Measurements from ENCODE around the gene CHST6.
"Not testable (repeated sequence)": the region's sequence is repeated elsewhere in the genome, so short reads cannot be mapped to it uniquely, and the experiment has no call there.

The CHST6 gene

DNA sequence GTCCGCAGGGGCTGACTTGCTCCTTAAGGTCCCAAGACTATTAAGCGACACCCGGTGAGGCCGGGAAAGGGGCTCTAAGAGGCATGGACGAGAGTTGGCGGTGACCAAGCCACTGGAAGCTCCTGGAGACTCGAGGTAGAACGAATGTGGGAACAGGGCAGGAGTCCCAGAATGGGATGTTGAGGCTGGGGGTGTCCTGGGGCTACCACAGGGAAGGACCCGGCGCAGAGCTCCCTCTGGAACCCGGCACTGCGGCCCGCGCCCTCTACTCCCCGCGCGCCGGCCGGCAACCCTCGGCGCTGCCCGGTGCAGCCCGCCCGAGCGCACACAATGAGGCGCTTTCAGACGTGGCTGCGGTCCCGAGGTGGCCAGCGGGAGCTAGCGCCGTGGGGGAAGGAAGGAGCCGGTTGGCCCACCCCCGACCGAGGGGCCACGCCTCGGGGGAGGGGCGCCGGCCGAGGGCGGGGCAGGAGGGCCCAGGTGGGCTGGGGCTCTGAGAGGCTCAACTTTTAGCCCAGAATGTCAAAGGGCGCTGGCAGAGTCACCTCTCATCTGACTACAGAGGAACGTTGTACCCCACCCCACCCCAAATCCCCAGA, at the start of gene CHST6:
Gene CHST6 (minus strand): TSS at position 366 of the 599 bp plus-strand sequence. CDS start 15,613 bp downstream, outside the sequence.
- peak within 1 kb of the TSS; percentile 14 for H3K4me3 ChIP-seq (ENCODE audit: low read length)
- no peak for DNase-seq (ENCODE audit: low read depth)
- TF ChIP-seq, protein P1, sequence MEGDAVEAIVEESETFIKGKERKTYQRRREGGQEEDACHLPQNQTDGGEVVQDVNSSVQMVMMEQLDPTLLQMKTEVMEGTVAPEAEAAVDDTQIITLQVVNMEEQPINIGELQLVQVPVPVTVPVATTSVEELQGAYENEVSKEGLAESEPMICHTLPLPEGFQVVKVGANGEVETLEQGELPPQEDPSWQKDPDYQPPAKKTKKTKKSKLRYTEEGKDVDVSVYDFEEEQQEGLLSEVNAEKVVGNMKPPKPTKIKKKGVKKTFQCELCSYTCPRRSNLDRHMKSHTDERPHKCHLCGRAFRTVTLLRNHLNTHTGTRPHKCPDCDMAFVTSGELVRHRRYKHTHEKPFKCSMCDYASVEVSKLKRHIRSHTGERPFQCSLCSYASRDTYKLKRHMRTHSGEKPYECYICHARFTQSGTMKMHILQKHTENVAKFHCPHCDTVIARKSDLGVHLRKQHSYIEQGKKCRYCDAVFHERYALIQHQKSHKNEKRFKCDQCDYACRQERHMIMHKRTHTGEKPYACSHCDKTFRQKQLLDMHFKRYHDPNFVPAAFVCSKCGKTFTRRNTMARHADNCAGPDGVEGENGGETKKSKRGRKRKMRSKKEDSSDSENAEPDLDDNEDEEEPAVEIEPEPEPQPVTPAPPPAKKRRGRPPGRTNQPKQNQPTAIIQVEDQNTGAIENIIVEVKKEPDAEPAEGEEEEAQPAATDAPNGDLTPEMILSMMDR (IDR thresholded peaks at IDR 0.05; ENCODE audit: insufficient read depth, low read depth, low read length, missing control alignments): no peak

DNA sequence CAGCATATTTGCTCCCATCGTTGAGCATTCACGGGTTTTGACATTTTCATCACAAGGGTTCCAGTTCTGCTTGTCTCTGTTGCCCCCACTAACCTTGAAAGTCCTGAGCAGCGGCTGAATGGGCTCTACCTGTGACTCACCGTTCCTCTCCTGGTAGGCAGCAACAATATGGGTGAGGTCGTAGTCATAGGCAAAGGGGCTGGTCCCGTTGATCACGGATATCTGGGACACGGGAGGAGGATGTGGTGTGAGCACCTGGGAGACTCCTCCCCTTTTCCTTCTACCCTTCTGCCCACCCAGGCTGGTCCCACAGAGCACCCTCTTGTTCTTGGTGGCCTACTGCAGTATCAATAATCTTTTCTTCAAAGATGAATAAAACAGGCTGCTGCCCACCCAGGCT, 47.2 kb upstream of the CHST6 start:
- not testable (repeated sequence) for H3K4me3 ChIP-seq (ENCODE audit: low read length); DNase-seq (ENCODE audit: low read depth)

DNA sequence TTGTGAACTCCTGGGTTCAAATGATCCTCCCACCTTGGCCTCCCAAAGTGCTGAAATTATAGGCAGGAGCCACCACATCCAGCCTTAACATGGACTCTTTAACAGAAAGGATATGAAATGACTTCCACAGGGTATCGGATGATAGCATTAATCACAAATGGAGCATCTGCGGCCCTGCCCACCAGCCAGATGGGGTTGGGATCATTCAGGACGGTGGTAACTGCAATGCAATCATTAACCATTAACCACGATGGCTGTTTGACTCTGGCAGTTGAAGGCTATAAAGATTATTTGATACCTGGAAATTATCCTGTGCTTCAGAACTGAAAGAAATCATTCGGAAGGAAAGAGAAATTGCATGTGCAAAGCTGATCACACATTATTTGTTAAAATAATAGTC, 46.0 kb upstream of the CHST6 start:
- TF ChIP-seq, protein P1 (IDR thresholded peaks at IDR 0.05; ENCODE audit: insufficient read depth, low read depth, low read length, missing control alignments): no peak
- no peak overlapping the region for H3K4me3 ChIP-seq (ENCODE audit: low read length)
- no peak for DNase-seq (ENCODE audit: low read depth)

DNA sequence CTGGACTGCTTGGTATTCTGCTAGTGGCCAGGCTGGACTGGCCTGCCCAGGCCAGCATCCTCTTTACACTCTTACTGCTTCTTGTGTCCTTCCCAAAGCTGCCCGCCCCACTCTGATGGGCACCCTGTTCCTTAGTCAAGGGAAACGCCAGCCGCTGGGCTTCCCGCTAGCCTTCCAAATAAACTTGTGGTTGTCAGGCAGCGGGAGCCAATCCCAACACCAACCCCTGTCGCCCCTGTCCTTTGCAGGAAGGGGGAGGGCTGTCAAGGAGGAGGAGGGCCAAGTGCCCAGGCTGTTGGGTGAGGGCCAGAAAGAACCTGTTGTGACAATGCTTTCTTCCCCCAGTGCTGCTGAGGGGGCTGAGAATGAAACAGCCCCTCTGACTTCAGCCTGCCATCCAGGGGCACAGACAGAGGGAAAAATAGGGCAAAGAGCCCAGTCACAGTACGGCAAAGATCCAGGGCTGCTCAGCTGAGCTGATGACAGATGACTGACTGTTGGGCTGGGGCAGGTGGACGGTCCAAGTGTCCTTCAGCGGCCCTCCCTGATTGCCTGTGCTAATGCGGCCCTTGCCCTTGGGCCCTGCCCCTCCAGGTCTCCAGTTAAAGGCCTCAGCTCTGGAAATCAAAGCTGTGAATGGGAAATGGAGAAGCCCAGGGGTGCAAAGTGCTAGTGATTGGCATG, 43.8 kb upstream of the CHST6 start:
- not testable (repeated sequence) for DNase-seq (ENCODE audit: low read depth); H3K4me3 ChIP-seq (ENCODE audit: low read length)

DNA sequence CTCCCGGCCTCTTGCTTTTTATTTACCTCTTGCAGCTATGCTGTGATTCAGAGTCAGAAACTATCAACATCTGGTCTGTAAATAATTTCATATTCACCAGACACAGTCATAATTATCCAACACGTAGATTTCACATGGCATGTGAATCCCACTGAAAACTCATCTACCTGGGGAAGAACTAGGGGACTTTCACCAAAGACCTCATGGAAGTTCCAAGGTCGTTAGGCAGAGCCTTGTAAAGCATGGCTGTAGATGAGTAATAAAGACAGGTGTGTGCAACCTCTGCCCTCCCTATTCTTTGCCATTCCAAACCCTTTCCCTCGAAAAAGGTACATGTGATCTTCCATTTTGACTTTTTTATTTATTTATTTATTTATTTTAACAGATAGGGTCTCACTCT, 42.5 kb upstream of the CHST6 start:
- no peak overlapping the region for H3K4me3 ChIP-seq (ENCODE audit: low read length)
- DNase-seq (ENCODE audit: low read depth): no peak
- TF ChIP-seq, protein P1 (IDR thresholded peaks at IDR 0.05; ENCODE audit: insufficient read depth, low read depth, low read length, missing control alignments): no peak

DNA sequence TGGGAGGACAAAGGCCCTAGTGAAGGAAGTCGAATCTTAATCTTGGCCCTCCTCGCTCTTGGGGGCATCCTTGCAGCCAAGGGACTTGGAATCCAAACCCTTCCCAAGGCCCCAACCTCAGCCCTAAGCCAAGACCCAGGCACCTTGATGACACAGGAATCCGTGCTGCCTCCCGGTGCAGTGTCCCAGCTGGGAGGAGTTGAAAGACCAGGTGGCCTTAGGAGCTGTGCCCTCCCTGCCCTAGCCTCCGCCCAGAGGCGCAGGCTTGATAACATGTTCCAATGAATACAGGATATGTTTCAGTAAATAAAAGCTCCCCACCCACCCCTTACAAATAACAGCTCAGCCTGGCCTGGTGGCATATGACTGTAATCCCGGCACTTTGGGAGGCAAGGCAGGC, 40.7 kb upstream of the CHST6 start, which contains the start of gene CHST5:
Gene CHST5 (minus strand): TSS at position 208 of the 400 bp plus-strand sequence. CDS start 5,724 bp downstream, outside the sequence.
- TF ChIP-seq, protein P1 (IDR thresholded peaks at IDR 0.05; ENCODE audit: insufficient read depth, low read depth, low read length, missing control alignments): no peak
- H3K4me3 ChIP-seq (ENCODE audit: low read length): no peak within 1 kb of the TSS
- DNase-seq (ENCODE audit: low read depth): no peak

DNA sequence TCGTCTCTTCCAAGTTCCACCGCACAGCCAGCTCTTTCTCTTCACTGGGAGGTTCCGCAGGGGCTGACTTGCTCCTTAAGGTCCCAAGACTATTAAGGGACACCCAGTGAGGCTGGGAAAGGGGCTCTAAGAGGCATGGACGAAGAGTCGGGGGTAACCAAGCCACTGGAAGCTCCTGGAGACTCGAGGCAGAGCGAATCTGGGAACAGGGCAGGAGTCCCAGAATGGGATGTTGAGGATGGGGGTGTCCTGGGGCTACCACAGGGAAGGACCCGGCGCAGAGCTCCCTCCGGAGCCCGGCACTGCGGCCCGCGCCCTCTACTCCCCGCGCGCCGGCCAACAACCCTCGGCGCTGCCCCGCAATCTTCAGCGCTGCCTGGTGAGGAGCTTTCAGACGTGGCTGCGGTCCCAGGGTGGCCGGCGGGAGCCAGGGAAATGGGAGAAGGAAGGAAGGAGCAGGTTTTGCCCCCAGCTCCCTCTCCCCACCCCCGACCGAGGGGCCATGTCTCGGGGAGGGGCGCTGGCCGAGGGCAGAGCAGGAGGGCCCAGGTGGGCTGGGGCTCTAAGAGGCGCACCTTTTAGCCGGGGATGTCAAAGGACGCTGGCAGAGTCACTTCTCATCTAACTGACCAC, 40.1 kb upstream of the CHST6 start:
- TF ChIP-seq, protein P1 (IDR thresholded peaks at IDR 0.05; ENCODE audit: insufficient read depth, low read depth, low read length, missing control alignments): no peak
- no peak for DNase-seq (ENCODE audit: low read depth)
- H3K4me3 ChIP-seq (ENCODE audit: low read length): no peak overlapping the region
